K562 (cell line): Measurements from ENCODE around the gene PPP2R5A. TPM values are rescaled to one million over a fixed set of nuclear protein-coding genes. Genes with fewer than 3 reads are reported as not detected.

ENCODE experiments used
- BDP1 ChIP-seq: IDR thresholded peaks from 3 replicates; pipeline ENCODE4 v1.6.1; 2011; ENCODE audit not compliant: insufficient read length, insufficient read depth
- BMI1 ChIP-seq: fragments of 150-350 bp; IDR thresholded peaks from 2 replicates; pipeline ENCODE4 v1.6.1; 2014; ENCODE audit warnings: low read length
- FOXP4 ChIP-seq: sonication (generic); formaldehyde crosslinking; IDR thresholded peaks from 2 replicates; pipeline ENCODE4 v1.8.0; 2022; ENCODE audit warnings: mild to moderate bottlenecking, missing genetic modification reagents, borderline replicate concordance
- KHSRP ChIP-seq: fragments of 450-650 bp; IDR thresholded peaks from 2 replicates; pipeline ENCODE4 v1.6.1; 2017
- NR2F6 ChIP-seq: fragments of 450-650 bp; formaldehyde crosslinking; IDR thresholded peaks from 2 replicates; pipeline ENCODE4 v1.4.0; 2020; ENCODE audit warnings: mild to moderate bottlenecking
- SAP30 ChIP-seq: fragments of 200-600 bp; sonication (generic); IDR thresholded peaks from 2 replicates; pipeline ENCODE4 v1.6.1; 2012; ENCODE audit warnings: borderline replicate concordance, low read depth, mild to moderate bottlenecking, moderate library complexity, low read length, control low read depth, inconsistent platforms; ENCODE audit not compliant: insufficient read depth, poor library complexity, severe bottlenecking
- ZBTB33 ChIP-seq: sonication (generic); formaldehyde crosslinking; IDR thresholded peaks from 2 replicates; pipeline ENCODE4 v1.8.1; 2023; ENCODE audit warnings: mild to moderate bottlenecking, missing genetic modification reagents
- ZNF436 ChIP-seq: fragments of 250-450, 450-650 bp; sonication (Bioruptor Pico); formaldehyde crosslinking; IDR thresholded peaks from 2 replicates; pipeline ENCODE4 v1.7.0; 2020; ENCODE audit warnings: mild to moderate bottlenecking
- ZNF79 ChIP-seq: fragments of 250-450 bp; sonication (Bioruptor Pico); IDR thresholded peaks from 2 replicates; pipeline ENCODE4 v1.4.0; 2020; ENCODE audit warnings: low read depth, mild to moderate bottlenecking, moderate library complexity
- polyA plus RNA-seq, 8 experiments: library from polyadenylated mRNA; depleted of rRNA in 4 of 8; stranded (reverse) in 5 of 8; unstranded in 3 of 8; fragments of >200 nt; fragmentation: Nextera tagmentation in 2 of 8; fragmentation: Illumina TruSeq in 1 of 8; extraction: Ambion mirVana in 2 of 8; extraction: Trizol in 1 of 8; gene quantifications; 2 replicates each; pipeline versions ENCODE4 v1.2.1 to v1.2.3, GENCODE V29; 2011 to 2014; ENCODE audit warnings: inconsistent platforms in 1 of 8, missing spikeins in 1 of 8
- total RNA-seq, 7 experiments: library from RNA; depleted of rRNA in 6 of 7; stranded (reverse); fragments of >200 nt in 6 of 7; fragmentation: Illumina TruSeq in 2 of 7; extraction: Trizol in 2 of 7; gene quantifications; 2 replicates each; pipeline versions ENCODE4 v1.2.1 to v1.2.3, GENCODE V29; 2011 to 2021; ENCODE audit warnings: low replicate concordance in 1 of 7

PPP2R5A gene
- total and polyA plus RNA-seq, 9 of the 15 experiments (the other 6 are each of a cell fraction or from before 2014, with no cell fraction given): 26.9 to 106 (median 64.3) TPM

- TF ChIP-seq BDP1 (no peak), ZBTB33 (peak; percentile 60), NR2F6 (CRISPR knock-in tag) (no peak), BMI1 (no peak), FOXP4 (CRISPR knock-in tag) (0 out of 2 replicates have a peak, but pooled peaks have one; percentile 73), SAP30 (no peak), KHSRP (no peak), ZNF436 (CRISPR knock-in tag) (no peak), ZNF79 (no peak)
Measured at GRCh38 chr1:212367474-212368072, 82.4 kb downstream of the PPP2R5A start (continued).
